NT2/D1 (cell line): Measurements from ENCODE around the gene TBXAS1.
"Not testable (repeated sequence)": the region's sequence is repeated elsewhere in the genome, so short reads cannot be mapped to it uniquely, and the experiment has no call there.

Source experiments
- DNase-seq: peaks from one replicate; pipeline ENCODE4 v3.0.0-alpha.2; 2011; ENCODE audit warnings: low read depth, low spot score
- H3K27me3 ChIP-seq: 2 replicates; pipeline ENCODE4 v1.6.0; 2011; ENCODE audit warnings: mild to moderate bottlenecking; ENCODE audit not compliant: insufficient read length, insufficient read depth
- H3K36me3 ChIP-seq: 2 replicates; pipeline ENCODE4 v1.6.1; 2011; ENCODE audit warnings: mild to moderate bottlenecking, low read length, mixed read lengths; ENCODE audit not compliant: insufficient read depth, insufficient read length
- H3K4me1 ChIP-seq: 2 replicates; pipeline ENCODE4 v1.5.1; 2011; ENCODE audit not compliant: insufficient read depth, insufficient read length
- H3K4me3 ChIP-seq: 2 replicates; pipeline ENCODE4 v1.5.1; 2011; ENCODE audit warnings: low read depth; ENCODE audit not compliant: insufficient read length
- H3K9ac ChIP-seq: 2 replicates; pipeline ENCODE4 v1.6.0; 2011; ENCODE audit warnings: low read depth; ENCODE audit not compliant: insufficient read length
- H3K9me3 ChIP-seq: 2 replicates; pipeline ENCODE4 v1.5.1; 2011; ENCODE audit warnings: mild to moderate bottlenecking, low read length; ENCODE audit not compliant: insufficient read depth
- SUZ12 ChIP-seq: IDR thresholded peaks from 2 replicates; pipeline ENCODE4 v1.6.1; 2011; ENCODE audit not compliant: insufficient read length, insufficient read depth; ENCODE audit errors: extremely low read depth
- YY1 ChIP-seq: IDR thresholded peaks from 2 replicates; pipeline ENCODE4 v1.6.1; 2011; ENCODE audit not compliant: insufficient read length, insufficient read depth
- ZNF274 ChIP-seq: IDR thresholded peaks from 2 replicates; pipeline ENCODE4 v1.6.1; 2011; ENCODE audit warnings: mild to moderate bottlenecking, low read depth, low read length

The TBXAS1 gene

DNA sequence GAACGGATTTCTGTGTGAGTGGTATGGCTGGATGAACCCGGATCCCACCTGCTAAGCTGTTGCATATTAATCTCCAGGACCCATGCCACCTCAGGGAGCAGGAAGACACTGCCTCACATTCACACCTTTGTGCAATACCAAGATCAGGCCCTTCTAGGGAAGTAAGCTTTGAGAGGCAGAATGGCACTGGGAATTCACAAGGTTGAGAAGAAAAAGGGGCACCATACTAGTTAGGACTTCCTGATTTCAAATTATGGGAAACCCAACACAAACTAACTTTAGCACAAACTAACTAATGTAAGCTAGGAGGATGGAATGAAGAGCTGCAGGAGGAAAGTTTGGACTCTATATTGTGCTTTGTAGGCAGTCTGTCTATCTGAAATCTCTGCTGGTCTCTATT, 71.3 kb downstream of the TBXAS1 start:
- Histone ChIP-seq H3K4me1 (no peaks in the 10 kb centered on the region), H3K9ac (no peak overlapping the region), H3K36me3 (no peaks in the 10 kb centered on the region), H3K4me3 (no peak overlapping the region), H3K27me3 (no peaks in the 10 kb centered on the region), H3K9me3 (no peaks in the 10 kb centered on the region)
- no peak for DNase-seq
- TF ChIP-seq YY1, result no peak
- TF ChIP-seq ZNF274, result no peak
- no peak for TF ChIP-seq SUZ12

DNA sequence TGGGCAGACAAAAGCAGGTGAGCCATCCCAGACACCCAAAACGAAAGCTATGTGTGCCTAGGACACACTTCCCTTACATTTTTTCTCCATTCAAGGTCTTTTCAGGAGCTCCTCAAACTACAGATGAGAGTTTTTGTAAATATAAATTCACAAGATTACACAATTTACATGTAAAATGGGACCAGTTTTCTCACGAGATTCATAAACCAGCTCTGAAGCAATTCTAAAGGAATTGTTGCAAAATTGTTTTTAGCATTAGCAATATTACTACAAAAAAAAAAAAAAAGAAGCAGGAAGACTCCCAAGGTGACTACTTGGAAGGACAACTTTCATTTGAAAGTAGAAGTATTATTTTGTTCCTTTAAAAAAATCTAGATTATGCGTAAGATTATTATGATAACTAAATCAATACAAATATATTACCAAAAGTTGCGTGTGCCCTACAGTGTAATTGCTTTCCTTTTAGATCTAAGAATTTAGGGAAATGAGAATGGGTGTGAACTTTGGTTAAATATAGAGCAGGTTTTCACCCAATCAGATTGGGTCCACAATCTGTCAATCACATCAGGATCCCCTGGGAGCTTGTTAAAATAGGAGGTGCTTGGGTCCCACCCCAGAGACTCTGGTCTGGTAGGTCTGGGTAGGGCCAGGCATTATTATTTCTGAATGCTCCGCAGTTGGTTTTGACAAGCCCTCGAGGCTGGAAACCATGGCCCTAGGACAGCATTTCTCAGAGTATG, 72.2 kb downstream of the TBXAS1 start:
- Histone ChIP-seq H3K9ac (no peak overlapping the region), H3K4me1 (no peaks in the 10 kb centered on the region), H3K4me3 (no peak overlapping the region), H3K9me3 (no peaks in the 10 kb centered on the region), H3K36me3 (no peaks in the 10 kb centered on the region), H3K27me3 (no peaks in the 10 kb centered on the region)
- no peak for DNase-seq
- TF ChIP-seq SUZ12 (no peak), YY1 (no peak), ZNF274 (no peak)

DNA sequence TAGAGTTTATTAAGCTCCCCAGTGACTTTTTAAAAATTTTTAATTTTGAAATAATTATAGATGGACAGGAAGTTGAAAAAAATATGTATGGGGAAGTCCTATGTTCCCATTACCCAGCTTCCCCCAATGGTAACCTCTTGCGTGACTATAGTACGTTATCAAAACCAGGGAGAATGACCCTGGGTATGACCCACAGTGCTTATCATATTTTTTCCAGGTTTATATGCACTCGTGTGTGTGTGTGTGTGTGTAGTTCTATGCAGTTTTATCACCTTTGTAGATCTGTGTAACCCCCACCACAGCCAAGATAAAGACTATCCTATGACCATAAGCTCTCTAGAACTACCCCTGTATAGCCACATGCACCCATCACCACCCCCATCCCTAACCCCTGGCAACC, 72.8 kb downstream of the TBXAS1 start:
- Histone ChIP-seq H3K9ac (no peak overlapping the region), H3K4me3 (no peak overlapping the region), H3K4me1 (no peaks in the 10 kb centered on the region), H3K27me3 (no peaks in the 10 kb centered on the region), H3K9me3 (no peaks in the 10 kb centered on the region), H3K36me3 (no peaks in the 10 kb centered on the region)
- TF ChIP-seq ZNF274 (no peak), YY1 (no peak), SUZ12 (no peak)
- DNase-seq, result no peak

GRCh38 chr7:139902436-139903102, 73.5 kb downstream of the TBXAS1 start:
- no peak for DNase-seq
- Histone ChIP-seq H3K27me3 (no peaks in the 10 kb centered on the region), H3K4me3 (no peak overlapping the region), H3K9me3 (no peaks in the 10 kb centered on the region), H3K9ac (no peak overlapping the region), H3K4me1 (no peaks in the 10 kb centered on the region), H3K36me3 (no peaks in the 10 kb centered on the region)
- no peak for TF ChIP-seq SUZ12
- TF ChIP-seq YY1, result no peak

- H3K9me3 ChIP-seq, H3K9ac ChIP-seq, H3K4me3 ChIP-seq, H3K4me1 ChIP-seq, H3K27me3 ChIP-seq, H3K36me3 ChIP-seq, DNase-seq: not testable (repeated sequence)
Observed at GRCh38 chr7:139903103-139903477, 74.0 kb downstream of the TBXAS1 start.

- DNase-seq, result no peak
- Histone ChIP-seq H3K27me3 (no peaks in the 10 kb centered on the region), H3K4me3 (no peak overlapping the region), H3K36me3 (no peaks in the 10 kb centered on the region), H3K9me3 (no peaks in the 10 kb centered on the region), H3K9ac (no peak overlapping the region), H3K4me1 (no peaks in the 10 kb centered on the region)
- no peak for TF ChIP-seq ZNF274
- TF ChIP-seq SUZ12, result no peak
- TF ChIP-seq YY1, result no peak
Observed at GRCh38 chr7:139906879-139907278, 77.8 kb downstream of the TBXAS1 start.

- no peak overlapping the region for H3K4me3 ChIP-seq
- no peak for TF ChIP-seq SUZ12
- TF ChIP-seq YY1, result no peak
- no peak for TF ChIP-seq ZNF274
- H3K9me3 ChIP-seq, result no peaks in the 10 kb centered on the region
- H3K36me3 ChIP-seq, result no peaks in the 10 kb centered on the region
- H3K9ac ChIP-seq, result no peak overlapping the region
- H3K4me1 ChIP-seq, result no peaks in the 10 kb centered on the region
- DNase-seq, result no peak
- no peaks in the 10 kb centered on the region for H3K27me3 ChIP-seq
Observed at GRCh38 chr7:139908792-139909191, 79.7 kb downstream of the TBXAS1 start.
